Fibroblast of lung (primary cell): ENCODE results near the gene TK1.

Source experiments
- EZH2 ChIP-seq: IDR thresholded peaks from 2 replicates; pipeline ENCODE4 v1.5.1; 2012; ENCODE audit warnings: low read length, control low read depth, mild to moderate bottlenecking; ENCODE audit errors: missing control alignments
- TF ChIP-seq, protein P1 (sequence below), 2 donors: IDR thresholded peaks in 1 of 2; conservative IDR thresholded peaks in 1 of 2; 1 replicate in 1 of 2; 2 replicates in 1 of 2; pipeline ENCODE4 v1.5.1; 2011 to 2012; ENCODE audit warnings: low read length in 2 of 2, control low read depth in 1 of 2, inconsistent platforms in 1 of 2, low read depth in 1 of 2, mild to moderate bottlenecking in 1 of 2

DNA sequence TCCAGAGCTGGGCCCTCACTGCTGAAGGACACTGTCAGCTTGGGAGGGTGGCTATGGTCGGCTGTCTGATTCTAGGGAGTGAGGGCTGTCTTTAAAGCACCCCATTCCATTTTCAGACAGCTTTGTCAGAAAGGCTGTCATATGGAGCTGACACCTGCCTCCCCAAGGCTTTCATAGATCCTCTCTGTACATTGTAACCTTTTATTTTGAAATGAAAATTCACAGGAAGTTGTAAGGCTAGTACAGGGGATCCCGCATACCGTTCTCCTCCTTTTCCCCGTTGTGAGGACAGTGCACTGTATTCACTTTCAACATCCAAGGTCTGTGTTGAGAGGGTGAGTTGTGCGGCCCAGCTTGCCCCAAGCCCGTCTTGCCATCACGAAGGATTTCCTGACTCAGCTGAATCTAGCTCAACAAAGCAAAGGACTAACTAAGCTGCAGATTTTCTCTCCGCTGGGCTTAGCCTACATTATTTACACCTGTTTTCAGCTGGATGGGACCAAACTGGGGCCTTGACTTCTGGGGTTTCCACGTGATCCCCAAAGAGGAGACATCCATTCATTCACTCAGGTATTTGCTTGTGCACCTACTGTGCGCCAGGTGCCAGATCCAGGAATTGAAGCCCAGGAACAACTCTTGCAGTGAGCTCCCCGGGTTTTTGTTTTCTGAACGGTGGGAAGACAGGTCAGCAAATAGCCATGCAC is 39.4 kb upstream of the TK1 start:
- TF ChIP-seq, protein P1, sequence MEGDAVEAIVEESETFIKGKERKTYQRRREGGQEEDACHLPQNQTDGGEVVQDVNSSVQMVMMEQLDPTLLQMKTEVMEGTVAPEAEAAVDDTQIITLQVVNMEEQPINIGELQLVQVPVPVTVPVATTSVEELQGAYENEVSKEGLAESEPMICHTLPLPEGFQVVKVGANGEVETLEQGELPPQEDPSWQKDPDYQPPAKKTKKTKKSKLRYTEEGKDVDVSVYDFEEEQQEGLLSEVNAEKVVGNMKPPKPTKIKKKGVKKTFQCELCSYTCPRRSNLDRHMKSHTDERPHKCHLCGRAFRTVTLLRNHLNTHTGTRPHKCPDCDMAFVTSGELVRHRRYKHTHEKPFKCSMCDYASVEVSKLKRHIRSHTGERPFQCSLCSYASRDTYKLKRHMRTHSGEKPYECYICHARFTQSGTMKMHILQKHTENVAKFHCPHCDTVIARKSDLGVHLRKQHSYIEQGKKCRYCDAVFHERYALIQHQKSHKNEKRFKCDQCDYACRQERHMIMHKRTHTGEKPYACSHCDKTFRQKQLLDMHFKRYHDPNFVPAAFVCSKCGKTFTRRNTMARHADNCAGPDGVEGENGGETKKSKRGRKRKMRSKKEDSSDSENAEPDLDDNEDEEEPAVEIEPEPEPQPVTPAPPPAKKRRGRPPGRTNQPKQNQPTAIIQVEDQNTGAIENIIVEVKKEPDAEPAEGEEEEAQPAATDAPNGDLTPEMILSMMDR (conservative IDR thresholded peaks at IDR 0.05 in 1 of 2, IDR thresholded peaks at IDR 0.05 in 1 of 2; ENCODE audit: low read depth in 1 of 2, low read length in 2 of 2), result no peak
- TF ChIP-seq EZH2, result no peak
